ENCODE results near the gene EGFL6. TPM values are rescaled to one million over a fixed set of nuclear protein-coding genes. Genes with fewer than 3 reads are reported as not detected.

The EGFL6 gene
- polyA plus RNA-seq, 1 of the 3 experiments (the other 2 are of a cell fraction) = 0.25 TPM

- Histone ChIP-seq H3K4me1 (ENCODE audit: control insufficient read depth in 1 of 2, insufficient read depth in 2 of 2, low read depth in 1 of 2, low read length in 1 of 2) (no peaks in the 10 kb centered on the region; a peak in 1 of 4 replicates), H3K4me2 (no peak overlapping the region), H3K9me2 (no peaks in the 10 kb centered on the region), H2AFZ (ENCODE audit: low read depth) (no peak overlapping the region), H4K20me1 (ENCODE audit: insufficient read depth) (no peaks in the 10 kb centered on the region), H3K9me3 (0 out of 2 replicates have a peak, but pooled peaks cover 3% of the 10 kb centered on the region), H3K27ac (ENCODE audit: low read depth in 2 of 2, low read length in 1 of 2) (no peak overlapping the region), H3F3A (replicated peaks; ENCODE audit: insufficient read depth) (no peaks in the 10 kb centered on the region), H3K79me2 (ENCODE audit: insufficient read depth) (no peaks in the 10 kb centered on the region), H3K27me3 (ENCODE audit: insufficient read depth) (no peaks in the 10 kb centered on the region; the same call in 1 of the 2 replicates), H3K36me3 (replicated peaks in 1 of 2; ENCODE audit: control insufficient read depth in 1 of 2, insufficient read depth in 2 of 2, low read length in 1 of 2) (no peaks in the 10 kb centered on the region), H3K9ac (no peak overlapping the region), H3K4me3 (ENCODE audit: low read depth in 2 of 2, low read length in 1 of 2) (no peak overlapping the region)
- 58% methylated on average over 7 of the region's 7 CpGs for WGBS (ENCODE audit: low lambda C conversion rate)
- CTCF ChIA-PET = no interaction called here
- POLR2A ChIA-PET = no interaction called here
- TF ChIP-seq ZBTB33 (IDR thresholded peaks at IDR 0.05; ENCODE audit: borderline replicate concordance, low read depth) (no peak), GATA2 (CRISPR knock-in tag; IDR thresholded peaks at IDR 0.05) (no peak)
- TF ChIP-seq, protein P1, sequence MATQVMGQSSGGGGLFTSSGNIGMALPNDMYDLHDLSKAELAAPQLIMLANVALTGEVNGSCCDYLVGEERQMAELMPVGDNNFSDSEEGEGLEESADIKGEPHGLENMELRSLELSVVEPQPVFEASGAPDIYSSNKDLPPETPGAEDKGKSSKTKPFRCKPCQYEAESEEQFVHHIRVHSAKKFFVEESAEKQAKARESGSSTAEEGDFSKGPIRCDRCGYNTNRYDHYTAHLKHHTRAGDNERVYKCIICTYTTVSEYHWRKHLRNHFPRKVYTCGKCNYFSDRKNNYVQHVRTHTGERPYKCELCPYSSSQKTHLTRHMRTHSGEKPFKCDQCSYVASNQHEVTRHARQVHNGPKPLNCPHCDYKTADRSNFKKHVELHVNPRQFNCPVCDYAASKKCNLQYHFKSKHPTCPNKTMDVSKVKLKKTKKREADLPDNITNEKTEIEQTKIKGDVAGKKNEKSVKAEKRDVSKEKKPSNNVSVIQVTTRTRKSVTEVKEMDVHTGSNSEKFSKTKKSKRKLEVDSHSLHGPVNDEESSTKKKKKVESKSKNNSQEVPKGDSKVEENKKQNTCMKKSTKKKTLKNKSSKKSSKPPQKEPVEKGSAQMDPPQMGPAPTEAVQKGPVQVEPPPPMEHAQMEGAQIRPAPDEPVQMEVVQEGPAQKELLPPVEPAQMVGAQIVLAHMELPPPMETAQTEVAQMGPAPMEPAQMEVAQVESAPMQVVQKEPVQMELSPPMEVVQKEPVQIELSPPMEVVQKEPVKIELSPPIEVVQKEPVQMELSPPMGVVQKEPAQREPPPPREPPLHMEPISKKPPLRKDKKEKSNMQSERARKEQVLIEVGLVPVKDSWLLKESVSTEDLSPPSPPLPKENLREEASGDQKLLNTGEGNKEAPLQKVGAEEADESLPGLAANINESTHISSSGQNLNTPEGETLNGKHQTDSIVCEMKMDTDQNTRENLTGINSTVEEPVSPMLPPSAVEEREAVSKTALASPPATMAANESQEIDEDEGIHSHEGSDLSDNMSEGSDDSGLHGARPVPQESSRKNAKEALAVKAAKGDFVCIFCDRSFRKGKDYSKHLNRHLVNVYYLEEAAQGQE (IDR thresholded peaks at IDR 0.05; ENCODE audit: low read depth, low read length) = no peak
- DNase-seq = no peak
Observed at GRCh38 chrX:13681595-13681994, 112.2 kb downstream of the EGFL6 start.

Other genes with a start within 250 kb of the EGFL6 start
- not detected in 2 replicates for gene ATXN3L, start 249.5 kb upstream of the EGFL6 start, polyA plus RNA-seq (2012; rRNA removed)
- gene TCEANC, start 83.5 kb downstream of the EGFL6 start, polyA plus RNA-seq (2012; rRNA removed) = 0.84 and 1.2 TPM in 2 replicates
- 15.3 and 16.6 TPM in 2 replicates for gene RAB9A, start 119.5 kb downstream of the EGFL6 start, polyA plus RNA-seq (2012; rRNA removed)
- 10.4 and 12.5 TPM in 2 replicates for gene TRAPPC2, start 165.0 kb downstream of the EGFL6 start, polyA plus RNA-seq (2012; rRNA removed)
- gene OFD1, start 165.1 kb downstream of the EGFL6 start, polyA plus RNA-seq (2012; rRNA removed) = 13.4 and 16.5 TPM in 2 replicates
- gene GPM6B, start 247.5 kb downstream of the EGFL6 start, polyA plus RNA-seq (2012; rRNA removed) = 0.71 and 1.2 TPM in 2 replicates

Data from SK-N-SH (cell line).